Right atrium auricular region (tissue), 2 donors: ENCODE data around the gene KLK12. TPM values are rescaled to one million over a fixed set of nuclear protein-coding genes. Genes with fewer than 3 reads are reported as not detected.

Experiments
- DNase-seq: peaks from one replicate; pipeline ENCODE4 v3.0.0-alpha.2; 2019; ENCODE audit warnings: low spot score
- H3K27ac ChIP-seq, 2 donors: fragments of 200-600 bp; sonication (generic); 1 replicate in 1 of 2; 2 replicates in 1 of 2; pipeline ENCODE4 v1.5.1; 2016 to 2019
- H3K27me3 ChIP-seq, 2 donors: fragments of 200-600 bp; sonication (generic); one replicate each; pipeline versions ENCODE4 v1.5.1 to v1.6.0; 2017 to 2019
- H3K36me3 ChIP-seq: fragments of 200-600 bp; sonication (generic); one replicate; pipeline ENCODE4 v1.5.1; 2016
- H3K4me1 ChIP-seq, 2 donors: fragments of 200-600 bp; sonication (generic); one replicate each; pipeline versions ENCODE4 v1.5.1 to v1.6.0; 2017 to 2019
- H3K4me3 ChIP-seq, 2 donors: fragments of 200-600 bp; sonication (generic); 1 replicate in 1 of 2; 2 replicates in 1 of 2; pipeline ENCODE4 v1.5.1; 2017 to 2019; ENCODE audit warnings: mild to moderate bottlenecking in 1 of 2, moderate library complexity in 1 of 2
- H3K9me3 ChIP-seq, 2 donors: fragments of 200-600 bp; sonication (generic); one replicate each; pipeline ENCODE4 v1.5.1; 2019
- total RNA-seq, 2 donors: library from RNA; depleted of rRNA; stranded (reverse); fragments of >200 nt; gene quantifications; one replicate each; pipeline ENCODE4 v1.1.0, GENCODE V29; 2016
- TF ChIP-seq, protein P1 (sequence below), 2 donors: fragments of 200-600 bp; sonication (generic); IDR thresholded peaks; one replicate each; pipeline ENCODE4 v1.5.1; 2019; ENCODE audit warnings: antibody characterized with exemption in 2 of 2

KLK12 gene
- total RNA-seq, 2 donors from 2014 or later: not detected

DNA sequence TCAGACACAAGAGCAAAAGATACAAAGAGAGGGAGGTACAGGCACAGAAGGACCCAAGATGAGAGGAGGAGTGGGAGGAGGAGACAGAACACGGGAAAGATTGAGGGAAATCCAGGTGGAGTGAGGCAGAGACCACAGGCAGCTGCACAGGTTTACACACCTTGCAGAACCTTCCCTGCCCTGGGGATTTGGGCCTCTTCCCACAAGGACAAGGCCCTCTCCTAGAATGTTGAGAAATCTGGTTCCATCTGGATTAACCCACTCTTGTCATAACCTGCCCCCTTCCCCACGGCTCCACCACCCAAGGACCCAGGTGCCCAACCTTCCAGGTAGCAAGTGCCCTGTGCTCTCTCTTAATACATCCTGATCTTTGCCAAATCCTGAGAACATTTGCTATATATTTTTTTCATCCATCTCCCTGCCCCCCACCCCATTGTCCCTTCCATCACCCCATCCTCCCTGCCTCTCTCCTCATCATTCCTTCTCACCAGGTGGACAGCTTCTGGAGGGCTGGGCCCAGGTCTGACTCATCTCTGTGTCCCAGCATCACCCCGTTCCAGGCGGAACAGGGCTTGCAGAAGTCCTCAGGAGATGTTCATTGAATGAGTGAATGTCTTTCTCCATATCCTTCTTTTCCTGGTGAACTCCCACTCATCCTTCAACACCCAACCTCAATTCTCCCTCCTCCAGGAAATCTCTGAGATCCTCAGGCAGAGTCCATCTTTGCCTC, 24.6 kb downstream of the KLK12 start:
- Histone ChIP-seq H3K4me1 (no peaks in the 10 kb centered on the region), H3K4me3 (no peak overlapping the region), H3K9me3 (no peaks in the 10 kb centered on the region), H3K36me3 (no peaks in the 10 kb centered on the region), H3K27ac (no peak overlapping the region), H3K27me3 (no peaks in the 10 kb centered on the region)
- DNase-seq: no peak
- TF ChIP-seq, protein P1, sequence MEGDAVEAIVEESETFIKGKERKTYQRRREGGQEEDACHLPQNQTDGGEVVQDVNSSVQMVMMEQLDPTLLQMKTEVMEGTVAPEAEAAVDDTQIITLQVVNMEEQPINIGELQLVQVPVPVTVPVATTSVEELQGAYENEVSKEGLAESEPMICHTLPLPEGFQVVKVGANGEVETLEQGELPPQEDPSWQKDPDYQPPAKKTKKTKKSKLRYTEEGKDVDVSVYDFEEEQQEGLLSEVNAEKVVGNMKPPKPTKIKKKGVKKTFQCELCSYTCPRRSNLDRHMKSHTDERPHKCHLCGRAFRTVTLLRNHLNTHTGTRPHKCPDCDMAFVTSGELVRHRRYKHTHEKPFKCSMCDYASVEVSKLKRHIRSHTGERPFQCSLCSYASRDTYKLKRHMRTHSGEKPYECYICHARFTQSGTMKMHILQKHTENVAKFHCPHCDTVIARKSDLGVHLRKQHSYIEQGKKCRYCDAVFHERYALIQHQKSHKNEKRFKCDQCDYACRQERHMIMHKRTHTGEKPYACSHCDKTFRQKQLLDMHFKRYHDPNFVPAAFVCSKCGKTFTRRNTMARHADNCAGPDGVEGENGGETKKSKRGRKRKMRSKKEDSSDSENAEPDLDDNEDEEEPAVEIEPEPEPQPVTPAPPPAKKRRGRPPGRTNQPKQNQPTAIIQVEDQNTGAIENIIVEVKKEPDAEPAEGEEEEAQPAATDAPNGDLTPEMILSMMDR (IDR thresholded peaks at IDR 0.05): no peak

GRCh38 chr19:51009061-51009891, 25.5 kb downstream of the KLK12 start:
- H3K4me1 ChIP-seq: no peaks in the 10 kb centered on the region
- no peak overlapping the region for H3K4me3 ChIP-seq

DNA sequence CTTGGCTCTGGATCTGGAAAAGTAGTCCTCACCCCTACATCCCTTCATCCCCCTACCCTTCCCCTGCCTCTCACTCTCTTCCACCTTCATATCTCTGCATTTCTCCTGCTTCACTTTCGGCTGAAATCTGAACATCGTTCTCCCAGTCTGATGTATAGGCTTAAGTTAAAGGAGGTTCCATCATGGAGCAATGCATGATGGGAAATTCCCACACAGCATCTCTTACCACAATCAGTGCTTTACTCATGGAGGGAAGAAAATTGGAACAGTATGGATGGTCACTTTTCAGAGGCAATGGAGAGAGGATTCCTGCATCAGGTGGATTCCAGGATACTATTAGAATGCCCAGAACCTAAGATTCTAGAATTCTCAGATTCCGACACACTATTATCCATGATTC, 27.3 kb downstream of the KLK12 start:
- peaks cover 0 to 5% of the 10 kb centered on the region in 2 donors for H3K27me3 ChIP-seq
- no peaks in the 10 kb centered on the region for H3K4me1 ChIP-seq
- H3K4me3 ChIP-seq: no peak overlapping the region
- H3K9me3 ChIP-seq: no peaks in the 10 kb centered on the region
- H3K27ac ChIP-seq: no peak overlapping the region
- no peaks in the 10 kb centered on the region for H3K36me3 ChIP-seq
- TF ChIP-seq, protein P1 (IDR thresholded peaks at IDR 0.05): no peak
- no peak for DNase-seq

More at GRCh38 chr19:51009061-51009891, 25.5 kb downstream of the KLK12 start:
- TF ChIP-seq, protein P1 (IDR thresholded peaks at IDR 0.05): no peak
- no peaks in the 10 kb centered on the region for H3K27me3 ChIP-seq
- no peaks in the 10 kb centered on the region for H3K9me3 ChIP-seq
- no peak for DNase-seq
- no peaks in the 10 kb centered on the region for H3K36me3 ChIP-seq
- no peak overlapping the region for H3K27ac ChIP-seq

GRCh38 chr19:51006406-51006805, 28.4 kb downstream of the KLK12 start:
- peaks cover 0 to 11% of the 10 kb centered on the region in 2 donors for H3K27me3 ChIP-seq
- TF ChIP-seq, protein P1 (IDR thresholded peaks at IDR 0.05): no peak

GRCh38 chr19:51005248-51005647, 29.6 kb downstream of the KLK12 start:
- no peak overlapping the region for H3K4me3 ChIP-seq
- TF ChIP-seq, protein P1 (IDR thresholded peaks at IDR 0.05): no peak
- peaks cover 0 to 11% of the 10 kb centered on the region in 2 donors for H3K27me3 ChIP-seq
- no peak for DNase-seq
- no peak overlapping the region for H3K27ac ChIP-seq
- H3K4me1 ChIP-seq: no peaks in the 10 kb centered on the region
- H3K9me3 ChIP-seq: no peaks in the 10 kb centered on the region
- H3K36me3 ChIP-seq: no peaks in the 10 kb centered on the region

More at GRCh38 chr19:51006406-51006805, 28.4 kb downstream of the KLK12 start:
- Histone ChIP-seq H3K4me3 (no peak overlapping the region), H3K27ac (no peak overlapping the region), H3K36me3 (no peaks in the 10 kb centered on the region), H3K4me1 (no peaks in the 10 kb centered on the region), H3K9me3 (no peaks in the 10 kb centered on the region)
- DNase-seq: no peak
